Hepatocyte (in vitro differentiated cells): ENCODE measurements around the gene MAPK8IP3. TPM values are rescaled to one million over a fixed set of nuclear protein-coding genes. Genes with fewer than 3 reads are reported as not detected.

Experiments used
- DNase-seq: peaks from one replicate; pipeline ENCODE4 v3.0.0-alpha.2; 2016; ENCODE audit warnings: low spot score
- H2AFZ ChIP-seq: fragments of 200-600 bp; sonication (generic); 2 replicates; pipeline ENCODE4 v1.6.0; 2016; ENCODE audit warnings: antibody characterized with exemption, mild to moderate bottlenecking
- H3K27ac ChIP-seq: fragments of 200-600 bp; sonication (generic); 2 replicates; pipeline ENCODE4 v1.5.1; 2016; ENCODE audit warnings: mild to moderate bottlenecking
- H3K27me3 ChIP-seq: fragments of 200-600 bp; sonication (generic); 2 replicates; pipeline ENCODE4 v1.6.1; 2016
- H3K36me3 ChIP-seq: fragments of 200-600 bp; sonication (generic); replicated peaks from 2 replicates; pipeline ENCODE4 v1.5.1; 2016; ENCODE audit warnings: low read depth; ENCODE audit not compliant: insufficient read depth
- H3K4me1 ChIP-seq: fragments of 200-600 bp; sonication (generic); 2 replicates; pipeline ENCODE4 v1.5.1; 2016; ENCODE audit warnings: mild to moderate bottlenecking, moderate library complexity; ENCODE audit not compliant: insufficient read depth
- H3K4me2 ChIP-seq: fragments of 200-600 bp; sonication (generic); 2 replicates; pipeline ENCODE4 v1.6.0; 2016
- H3K4me3 ChIP-seq: fragments of 200-600 bp; sonication (generic); 2 replicates; pipeline ENCODE4 v1.5.1; 2016; ENCODE audit warnings: mild to moderate bottlenecking
- H3K79me2 ChIP-seq: fragments of 200-600 bp; sonication (generic); 2 replicates; pipeline ENCODE4 v1.6.0; 2017; ENCODE audit warnings: mild to moderate bottlenecking
- H3K9me2 ChIP-seq: fragments of 200-600 bp; sonication (generic); replicated peaks from 2 replicates; pipeline ENCODE4 v1.6.0; 2017; ENCODE audit warnings: mild to moderate bottlenecking; ENCODE audit not compliant: insufficient read depth
- H3K9me3 ChIP-seq: fragments of 200-600 bp; sonication (generic); 2 replicates; pipeline ENCODE4 v1.5.1; 2016; ENCODE audit warnings: low read depth, mild to moderate bottlenecking
- H4K20me1 ChIP-seq: fragments of 200-600 bp; sonication (generic); 2 replicates; pipeline ENCODE4 v1.6.0; 2016; ENCODE audit warnings: mild to moderate bottlenecking; ENCODE audit not compliant: insufficient read depth, poor library complexity, severe bottlenecking
- EZH2 ChIP-seq: fragments of 200-600 bp; sonication (generic); IDR thresholded peaks from 2 replicates; pipeline ENCODE4 v1.6.1; 2016; ENCODE audit warnings: antibody characterized with exemption, mild to moderate bottlenecking, borderline replicate concordance
- EZH2phosphoT487 ChIP-seq: fragments of 200-600 bp; sonication (generic); IDR thresholded peaks from one replicate; pipeline ENCODE4 v1.6.1; 2018; ENCODE audit warnings: antibody characterized with exemption, mild to moderate bottlenecking, low read depth, moderate library complexity; ENCODE audit not compliant: unreplicated experiment, severe bottlenecking
- WGBS: methylation state at CpG from one replicate; pipeline ENCODE4 v1.1.6; 2016; ENCODE audit warnings: low lambda C conversion rate; ENCODE audit errors: missing lambda C conversion rate; 5-methylcytosine and 5-hydroxymethylcytosine counted together
- polyA plus RNA-seq: library from polyadenylated mRNA; unstranded; fragments of >200 nt; fragmentation: Nextera tagmentation; extraction: Ambion mirVana; gene quantifications from 2 replicates; pipeline ENCODE4 v1.2.1, GENCODE V29; 2016
- total RNA-seq: library from RNA; depleted of rRNA; stranded (reverse); fragments of >200 nt; gene quantifications from 2 replicates; pipeline ENCODE4 v1.2.3, GENCODE V29; 2014
- TF ChIP-seq, protein P1 (sequence below): fragments of 200-600 bp; sonication (generic); IDR thresholded peaks from 2 replicates; pipeline ENCODE4 v1.5.1; 2016; ENCODE audit warnings: antibody characterized with exemption, mild to moderate bottlenecking; ENCODE audit not compliant: poor library complexity

MAPK8IP3 gene
- total and polyA plus RNA-seq, 2 experiments from 2014 or later = 42.3 to 44.9 TPM

DNA sequence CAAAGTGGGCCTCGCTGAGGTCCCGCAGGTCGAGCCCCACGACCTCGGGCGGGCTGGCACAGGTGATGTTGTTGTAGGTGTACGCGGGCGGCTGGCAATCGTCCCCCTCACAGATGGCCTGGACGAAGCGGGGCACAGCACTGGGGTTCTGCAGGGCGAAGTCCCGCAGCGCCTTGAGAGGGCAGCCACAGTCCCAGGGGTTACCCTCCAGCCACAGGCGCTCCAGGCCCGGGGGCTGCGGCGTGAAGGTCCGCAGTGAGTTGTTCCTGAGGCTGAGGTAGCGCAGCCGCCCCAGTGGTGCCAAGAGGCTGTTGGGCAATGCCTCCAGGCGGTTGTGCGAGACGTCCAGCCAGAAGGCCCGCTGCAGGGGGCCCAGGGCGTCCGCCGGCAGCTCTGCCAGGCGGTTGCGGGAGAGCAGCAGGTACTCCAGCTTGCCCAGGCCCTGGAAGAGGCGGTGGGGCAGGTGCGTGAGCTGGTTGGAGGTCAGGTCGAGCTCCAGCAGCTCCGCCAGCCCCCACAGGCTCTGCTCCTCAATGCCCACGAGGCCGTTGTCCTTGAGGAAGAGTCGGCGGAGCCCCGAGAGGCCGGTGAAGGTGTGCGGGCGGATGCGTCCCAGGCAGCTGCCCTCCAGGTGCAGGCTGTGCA is 84.7 kb downstream of the MAPK8IP3 start:
- H3K27me3 ChIP-seq = no peaks in the 10 kb centered on the region
- no peaks in the 10 kb centered on the region for H3K36me3 ChIP-seq
- DNase-seq = peak; percentile 4
- no peak overlapping the region for H3K4me3 ChIP-seq
- H3K27ac ChIP-seq = no peak overlapping the region
- WGBS = over 99% methylated on average over 34 of the region's 44 CpGs
- H3K9me3 ChIP-seq = no peaks in the 10 kb centered on the region
- no peak overlapping the region for H3K4me2 ChIP-seq
- H3K79me2 ChIP-seq = peaks cover 13% of the 10 kb centered on the region
- H4K20me1 ChIP-seq = peaks cover 4% of the 10 kb centered on the region
- H3K4me1 ChIP-seq = peaks cover 14% of the 10 kb centered on the region
- TF ChIP-seq EZH2phosphoT487 (no peak), EZH2 (no peak)
- TF ChIP-seq, protein P1, sequence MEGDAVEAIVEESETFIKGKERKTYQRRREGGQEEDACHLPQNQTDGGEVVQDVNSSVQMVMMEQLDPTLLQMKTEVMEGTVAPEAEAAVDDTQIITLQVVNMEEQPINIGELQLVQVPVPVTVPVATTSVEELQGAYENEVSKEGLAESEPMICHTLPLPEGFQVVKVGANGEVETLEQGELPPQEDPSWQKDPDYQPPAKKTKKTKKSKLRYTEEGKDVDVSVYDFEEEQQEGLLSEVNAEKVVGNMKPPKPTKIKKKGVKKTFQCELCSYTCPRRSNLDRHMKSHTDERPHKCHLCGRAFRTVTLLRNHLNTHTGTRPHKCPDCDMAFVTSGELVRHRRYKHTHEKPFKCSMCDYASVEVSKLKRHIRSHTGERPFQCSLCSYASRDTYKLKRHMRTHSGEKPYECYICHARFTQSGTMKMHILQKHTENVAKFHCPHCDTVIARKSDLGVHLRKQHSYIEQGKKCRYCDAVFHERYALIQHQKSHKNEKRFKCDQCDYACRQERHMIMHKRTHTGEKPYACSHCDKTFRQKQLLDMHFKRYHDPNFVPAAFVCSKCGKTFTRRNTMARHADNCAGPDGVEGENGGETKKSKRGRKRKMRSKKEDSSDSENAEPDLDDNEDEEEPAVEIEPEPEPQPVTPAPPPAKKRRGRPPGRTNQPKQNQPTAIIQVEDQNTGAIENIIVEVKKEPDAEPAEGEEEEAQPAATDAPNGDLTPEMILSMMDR = no peak
- H2AFZ ChIP-seq = no peak overlapping the region
- H3K9me2 ChIP-seq = no peaks in the 10 kb centered on the region

DNA sequence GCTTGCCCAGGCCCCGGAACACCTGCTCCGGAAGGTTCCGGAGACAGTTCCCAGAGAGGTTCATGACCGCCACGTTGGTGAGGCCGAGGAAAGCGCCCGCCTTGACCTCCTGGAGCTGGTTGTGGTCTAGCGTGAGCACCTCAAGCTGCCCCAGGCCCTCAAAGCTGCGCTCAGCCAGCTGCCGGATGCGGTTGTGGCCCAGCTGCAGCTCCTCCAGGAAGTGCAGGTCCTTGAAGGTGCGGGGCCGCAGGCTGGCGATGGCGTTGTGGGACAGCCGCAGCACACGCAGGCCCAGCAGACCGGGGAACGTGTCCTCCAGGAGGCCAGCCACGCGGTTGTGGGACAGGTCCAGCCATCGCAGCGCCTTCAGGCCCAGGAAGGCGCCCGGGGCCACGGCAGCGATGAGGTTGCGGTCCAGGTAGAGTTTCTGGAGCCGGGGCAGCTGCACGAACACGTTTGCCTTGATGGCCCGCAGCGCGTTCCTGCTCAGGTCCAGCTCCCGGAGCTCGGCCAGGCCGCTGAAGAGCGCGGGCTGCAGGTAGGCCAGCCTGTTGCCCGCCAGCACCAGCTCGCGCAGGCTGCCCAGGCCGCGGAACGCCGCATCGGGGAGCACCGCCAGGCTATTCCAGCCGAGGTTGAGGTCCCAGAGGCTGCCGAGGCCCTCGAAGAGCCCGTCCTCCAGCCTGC is 85.4 kb downstream of the MAPK8IP3 start:
- Histone ChIP-seq H3K4me3 (no peak overlapping the region), H4K20me1 (no peaks in the 10 kb centered on the region), H2AFZ (no peak overlapping the region), H3K9me3 (no peaks in the 10 kb centered on the region), H3K79me2 (peaks cover 6% of the 10 kb centered on the region), H3K27ac (no peak overlapping the region), H3K4me2 (no peak overlapping the region), H3K36me3 (no peaks in the 10 kb centered on the region), H3K4me1 (peaks cover 14% of the 10 kb centered on the region), H3K27me3 (no peaks in the 10 kb centered on the region), H3K9me2 (no peaks in the 10 kb centered on the region)
- DNase-seq = peak; percentile 5
- WGBS = 98% methylated on average over 53 of the region's 53 CpGs
- TF ChIP-seq, protein P1 = no peak
- TF ChIP-seq EZH2 = no peak
- no peak for TF ChIP-seq EZH2phosphoT487

DNA sequence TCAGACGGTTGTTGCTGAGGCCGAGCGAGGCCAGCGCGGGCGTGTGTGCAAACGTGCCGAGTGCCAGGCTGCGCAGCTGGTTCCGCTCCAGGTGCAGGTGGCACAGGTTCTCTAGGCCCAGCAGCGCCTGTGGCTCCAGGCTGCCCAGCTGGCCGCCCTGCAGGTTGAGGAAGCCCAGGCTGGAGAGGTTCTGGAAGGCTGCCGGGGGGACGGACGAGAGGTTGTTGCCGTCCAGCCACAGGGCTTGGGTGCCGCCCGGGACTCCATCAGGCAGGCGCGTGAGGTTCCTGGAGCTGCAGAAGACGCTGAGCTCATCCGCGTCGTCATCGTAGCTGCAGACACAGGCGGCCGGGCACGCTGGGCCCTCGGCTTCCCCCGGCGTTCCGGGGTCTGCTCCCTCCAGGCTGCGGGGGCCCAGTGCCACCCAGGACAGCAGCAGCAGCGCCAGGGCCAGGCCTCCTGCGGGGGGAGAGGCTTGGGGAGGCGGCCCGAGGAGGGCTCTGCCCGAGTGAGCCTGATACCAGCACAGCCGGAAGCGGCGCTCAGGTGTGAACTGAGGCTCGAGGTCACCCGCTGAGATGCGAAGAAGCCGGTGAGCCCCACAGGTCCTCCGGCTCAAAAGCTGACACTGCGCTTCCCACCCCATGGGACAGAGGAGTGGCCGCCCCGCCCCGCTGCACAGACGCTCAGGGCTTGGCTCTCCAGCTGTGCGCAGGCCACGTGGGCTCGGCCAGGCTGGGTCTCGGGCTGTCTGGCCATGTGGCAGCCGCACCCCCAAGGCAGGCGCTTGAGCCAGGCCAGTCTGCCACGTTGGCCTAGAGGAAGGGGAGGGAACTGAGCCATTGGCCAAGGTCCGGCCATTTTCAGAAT is 86.2 kb downstream of the MAPK8IP3 start:
- TF ChIP-seq EZH2phosphoT487 (no peak), EZH2 (no peak)
- TF ChIP-seq, protein P1 = no peak
- H3K9me3 ChIP-seq = no peaks in the 10 kb centered on the region
- H3K9me2 ChIP-seq = no peaks in the 10 kb centered on the region
- peaks cover 14% of the 10 kb centered on the region for H3K4me1 ChIP-seq
- no peaks in the 10 kb centered on the region for H4K20me1 ChIP-seq
- no peak overlapping the region for H3K4me3 ChIP-seq
- no peak overlapping the region for H3K27ac ChIP-seq
- DNase-seq = peak; percentile 6
- WGBS = 95% methylated on average over 52 of the region's 59 CpGs
- H3K79me2 ChIP-seq = no peaks in the 10 kb centered on the region
- H2AFZ ChIP-seq = no peak overlapping the region
- H3K4me2 ChIP-seq = no peak overlapping the region
- H3K36me3 ChIP-seq = no peaks in the 10 kb centered on the region
- H3K27me3 ChIP-seq = no peaks in the 10 kb centered on the region
